22Rv1 (cell line): ENCODE data around the gene LNX2.

Experiments
- ZFX ChIP-seq: fragments of 450-650 bp; IDR thresholded peaks from 2 replicates; pipeline ENCODE4 v1.6.1; 2017; ENCODE audit warnings: antibody characterized with exemption, borderline replicate concordance
- TF ChIP-seq, protein P1 (sequence below): fragments of 450-650 bp; IDR thresholded peaks from 2 replicates; pipeline ENCODE4 v1.5.1; 2017; ENCODE audit warnings: mild to moderate bottlenecking

DNA sequence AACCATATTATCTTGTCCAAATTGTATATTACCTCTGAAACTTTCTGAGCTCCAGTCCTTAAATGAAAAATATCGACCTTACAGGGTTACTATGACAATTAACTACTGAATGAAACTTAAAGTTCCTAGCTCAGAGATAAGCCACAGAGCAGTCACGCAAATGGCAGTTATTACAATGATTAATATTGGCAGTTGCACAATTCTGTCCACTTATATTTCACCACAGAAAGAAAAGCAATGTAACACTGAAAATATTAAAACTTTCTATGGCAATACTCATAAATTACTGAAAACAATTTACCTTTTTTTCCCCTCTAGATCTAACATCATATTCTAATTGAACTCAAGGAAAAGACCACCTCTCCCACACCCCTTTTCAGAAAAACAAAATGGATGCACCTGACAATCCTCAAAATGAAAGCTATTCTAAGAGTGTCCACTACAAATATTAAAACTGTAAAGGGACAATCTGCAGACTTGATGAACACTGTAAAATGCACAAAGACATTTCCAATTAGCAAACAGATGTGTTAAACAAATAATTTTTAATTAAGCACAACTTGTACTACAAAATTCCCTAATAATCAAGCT, 14.6 kb downstream of the LNX2 start:
- TF ChIP-seq, protein P1, sequence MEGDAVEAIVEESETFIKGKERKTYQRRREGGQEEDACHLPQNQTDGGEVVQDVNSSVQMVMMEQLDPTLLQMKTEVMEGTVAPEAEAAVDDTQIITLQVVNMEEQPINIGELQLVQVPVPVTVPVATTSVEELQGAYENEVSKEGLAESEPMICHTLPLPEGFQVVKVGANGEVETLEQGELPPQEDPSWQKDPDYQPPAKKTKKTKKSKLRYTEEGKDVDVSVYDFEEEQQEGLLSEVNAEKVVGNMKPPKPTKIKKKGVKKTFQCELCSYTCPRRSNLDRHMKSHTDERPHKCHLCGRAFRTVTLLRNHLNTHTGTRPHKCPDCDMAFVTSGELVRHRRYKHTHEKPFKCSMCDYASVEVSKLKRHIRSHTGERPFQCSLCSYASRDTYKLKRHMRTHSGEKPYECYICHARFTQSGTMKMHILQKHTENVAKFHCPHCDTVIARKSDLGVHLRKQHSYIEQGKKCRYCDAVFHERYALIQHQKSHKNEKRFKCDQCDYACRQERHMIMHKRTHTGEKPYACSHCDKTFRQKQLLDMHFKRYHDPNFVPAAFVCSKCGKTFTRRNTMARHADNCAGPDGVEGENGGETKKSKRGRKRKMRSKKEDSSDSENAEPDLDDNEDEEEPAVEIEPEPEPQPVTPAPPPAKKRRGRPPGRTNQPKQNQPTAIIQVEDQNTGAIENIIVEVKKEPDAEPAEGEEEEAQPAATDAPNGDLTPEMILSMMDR = no peak
- no peak for TF ChIP-seq ZFX
